DOHH2 (cell line): ENCODE data around the gene SLC5A9.

ENCODE experiments used
- CTCF ChIP-seq: fragments of 200-600 bp; sonication (generic); IDR thresholded peaks from one replicate; pipeline ENCODE4 v1.5.1; 2014; ENCODE audit warnings: antibody characterized with exemption, mild to moderate bottlenecking, low read depth, low read length; ENCODE audit not compliant: poor library complexity, severe bottlenecking
- EZH2phosphoT487 ChIP-seq: fragments of 200-600 bp; sonication (generic); IDR thresholded peaks from 2 replicates; pipeline ENCODE4 v1.6.1; 2017; ENCODE audit warnings: borderline replicate concordance, mild to moderate bottlenecking, antibody characterized with exemption, low read length, moderate library complexity, mixed read lengths

GRCh38 chr1:48232722-48233121, 10.2 kb downstream of the SLC5A9 start:
- no peak for TF ChIP-seq CTCF
- TF ChIP-seq EZH2phosphoT487: no peak
